Activated T-cell treated with anti-CD3 and anti-CD28 coated beads for 1 hour (primary cell): Measurements from ENCODE around the gene HOXD13.

Experiments used
- DNase-seq: peaks from one replicate; pipeline ENCODE4 v3.0.0-alpha.2; 2020; ENCODE audit warnings: low read depth

The HOXD13 gene

DNA sequence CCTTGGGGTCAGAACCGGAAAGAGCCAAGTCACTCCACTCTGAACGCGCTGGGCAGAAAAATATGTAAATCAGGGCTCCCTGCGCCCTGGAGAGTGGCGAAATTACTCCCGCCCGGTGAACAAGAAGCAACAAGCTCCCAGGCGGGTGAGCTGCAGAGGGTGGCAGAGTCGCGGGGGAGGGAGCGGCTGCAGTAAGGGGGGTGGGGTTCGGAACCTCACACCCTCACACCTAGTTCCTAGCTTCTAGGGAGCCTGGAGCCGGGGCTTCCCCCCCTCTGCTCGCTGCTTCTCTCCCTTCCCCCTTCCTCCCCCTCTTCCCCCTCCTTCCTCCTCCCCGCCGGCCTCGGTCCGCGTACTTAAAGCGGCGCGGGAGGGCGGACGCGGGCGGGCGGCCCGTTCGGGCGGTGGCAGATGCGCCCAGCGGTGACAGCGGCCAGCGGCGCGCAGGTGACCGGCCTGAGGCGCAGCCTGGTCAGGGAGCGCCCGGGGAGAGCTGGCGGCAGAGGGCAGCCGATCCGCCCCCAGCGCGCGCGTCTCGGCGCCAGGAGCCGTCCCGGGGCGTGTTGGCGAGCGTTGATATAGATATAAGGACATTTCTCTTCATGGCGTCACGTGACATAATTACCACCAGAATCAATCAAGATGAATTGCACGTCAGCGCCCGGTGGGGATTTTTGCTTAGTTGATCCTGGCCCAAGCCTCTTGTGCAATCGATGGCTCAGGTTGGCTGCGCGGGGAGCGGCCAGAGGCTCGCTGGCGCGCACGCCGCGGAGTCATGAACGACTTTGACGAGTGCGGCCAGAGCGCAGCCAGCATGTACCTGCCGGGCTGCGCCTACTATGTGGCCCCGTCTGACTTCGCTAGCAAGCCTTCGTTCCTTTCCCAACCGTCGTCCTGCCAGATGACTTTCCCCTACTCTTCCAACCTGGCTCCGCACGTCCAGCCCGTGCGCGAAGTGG lies 14.3 kb downstream of the HOXD13 start, which contains the start of gene HOXD11:
Gene HOXD11 (plus strand): TSS at position 700 of the 959 bp plus-strand sequence. CDS start 76 bp downstream, at position 776.
- no peak for DNase-seq

DNA sequence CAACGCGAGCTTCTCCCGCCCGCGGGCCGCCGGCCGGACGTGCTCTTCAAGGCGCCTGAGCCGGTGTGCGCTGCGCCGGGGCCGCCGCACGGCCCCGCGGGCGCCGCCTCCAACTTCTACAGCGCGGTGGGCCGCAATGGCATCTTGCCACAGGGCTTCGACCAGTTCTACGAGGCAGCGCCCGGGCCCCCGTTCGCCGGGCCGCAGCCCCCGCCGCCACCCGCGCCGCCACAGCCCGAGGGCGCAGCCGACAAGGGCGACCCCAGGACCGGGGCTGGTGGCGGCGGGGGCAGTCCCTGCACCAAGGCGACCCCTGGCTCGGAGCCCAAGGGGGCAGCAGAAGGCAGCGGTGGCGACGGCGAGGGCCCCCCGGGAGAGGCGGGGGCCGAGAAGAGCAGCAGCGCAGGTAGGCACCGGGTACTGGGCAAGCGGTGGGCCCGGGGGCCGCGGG lies 15.2 kb downstream of the HOXD13 start:
- DNase-seq, result no peak

DNA sequence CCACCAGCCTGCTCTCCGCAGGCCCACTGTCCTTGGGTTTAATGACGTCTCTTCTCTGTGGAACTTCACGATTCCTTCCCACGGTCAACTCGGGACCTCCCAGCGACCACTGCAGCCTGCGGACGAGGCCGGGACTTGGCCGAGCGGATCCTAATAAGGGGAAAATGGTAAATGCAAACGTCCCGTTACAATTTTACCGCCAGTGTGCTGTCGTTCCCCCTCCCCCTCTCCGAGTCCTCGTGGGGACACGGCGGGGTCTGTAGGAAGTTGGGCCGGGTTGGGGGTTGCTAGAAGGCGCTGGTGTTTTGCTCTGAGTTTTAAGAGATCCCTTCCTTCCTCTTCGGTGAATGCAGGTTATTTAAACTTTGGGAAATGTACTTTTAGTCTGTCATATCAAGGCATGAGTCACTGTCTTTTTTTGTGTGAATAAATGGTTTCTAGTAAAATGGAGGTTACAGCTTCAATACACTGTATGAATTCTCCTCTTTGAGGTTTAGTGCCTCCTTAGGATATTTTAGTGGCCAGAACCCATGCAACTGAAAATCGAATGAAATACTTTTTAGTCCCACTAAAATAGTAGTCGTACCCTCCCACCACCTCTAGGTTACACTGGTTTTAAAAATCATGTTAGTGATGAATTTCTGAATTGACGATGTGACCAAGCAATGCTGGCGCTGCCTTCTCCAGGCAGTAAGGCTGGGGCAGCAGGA lies 16.8 kb downstream of the HOXD13 start:
- no peak for DNase-seq

DNA sequence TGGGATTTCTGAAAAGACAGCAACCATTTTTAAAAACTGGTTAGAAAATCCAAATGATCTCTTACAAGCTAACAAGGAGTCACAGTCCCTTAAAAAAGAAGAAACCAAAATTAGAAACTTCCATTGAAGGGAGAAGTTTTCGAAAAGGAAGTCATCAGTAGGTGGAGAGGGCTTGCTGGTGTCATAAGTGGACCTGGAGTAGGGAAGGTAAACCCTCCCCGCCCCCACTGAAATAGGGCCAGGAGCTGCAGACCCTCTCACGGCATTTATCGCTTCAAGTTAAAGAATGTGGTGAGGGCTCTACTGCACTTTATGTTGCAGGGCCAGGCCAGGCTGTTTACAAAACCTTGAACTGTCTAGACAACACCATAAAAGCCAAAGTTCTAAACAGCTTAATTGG lies 17.4 kb downstream of the HOXD13 start:
- DNase-seq, result no peak

DNA sequence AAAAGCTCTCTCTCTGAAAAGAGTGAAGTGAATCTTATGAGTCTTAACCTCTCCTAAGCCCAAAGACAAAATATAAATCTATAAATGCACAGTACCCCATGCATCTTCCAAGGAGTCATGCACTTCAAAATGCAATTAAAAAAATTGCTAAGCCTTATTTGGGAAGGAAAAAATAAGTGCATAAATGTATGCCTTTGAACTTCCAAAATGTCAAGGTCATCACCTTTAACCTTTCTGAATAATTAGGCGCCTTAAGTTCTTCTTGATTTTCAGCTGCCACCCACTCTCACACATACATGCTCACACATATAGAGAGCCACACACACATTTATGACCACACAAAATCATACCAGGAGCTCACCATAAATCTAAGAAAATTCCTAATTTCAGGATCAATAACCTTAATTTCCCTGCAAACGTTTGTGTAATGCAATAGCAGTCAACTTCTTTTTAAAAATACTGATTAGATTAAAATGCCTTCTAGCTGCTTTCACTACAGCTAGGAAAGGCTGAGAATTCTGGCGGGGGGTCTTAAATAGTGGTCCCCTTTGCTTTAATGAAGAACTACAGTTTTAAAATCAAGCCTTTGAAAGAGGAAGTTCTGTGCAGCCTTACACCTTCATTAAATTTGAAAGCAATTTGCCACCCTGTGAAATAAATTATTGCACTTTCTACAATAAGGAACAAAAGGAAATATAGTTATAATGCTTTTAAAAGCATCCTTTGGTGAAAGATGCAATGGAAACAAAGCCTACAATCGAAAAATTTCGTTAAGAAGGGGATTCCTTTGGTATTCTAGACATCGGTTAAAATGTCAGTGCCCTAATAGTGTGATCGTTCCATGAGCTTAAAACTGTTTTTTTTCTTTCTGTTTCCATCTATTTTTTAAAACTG lies 18.1 kb downstream of the HOXD13 start:
- no peak for DNase-seq

DNA sequence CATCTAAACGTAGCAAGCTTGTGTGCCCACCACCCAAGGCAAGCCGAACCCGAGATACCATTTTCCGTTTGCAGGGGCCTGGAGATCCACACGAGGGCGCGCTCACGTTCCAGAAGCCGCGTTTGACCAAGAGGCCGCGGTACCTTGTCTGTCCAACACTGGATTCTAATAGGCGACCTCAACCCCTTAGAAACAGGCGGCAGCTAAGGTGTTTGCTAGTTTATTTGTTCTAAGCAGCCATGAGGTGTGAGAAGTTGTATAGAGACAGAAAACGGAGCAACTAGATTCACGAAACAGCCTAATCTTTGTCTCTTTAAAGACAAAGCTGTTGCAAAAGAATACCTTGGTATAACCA lies 18.8 kb downstream of the HOXD13 start:
- DNase-seq, result no peak

DNA sequence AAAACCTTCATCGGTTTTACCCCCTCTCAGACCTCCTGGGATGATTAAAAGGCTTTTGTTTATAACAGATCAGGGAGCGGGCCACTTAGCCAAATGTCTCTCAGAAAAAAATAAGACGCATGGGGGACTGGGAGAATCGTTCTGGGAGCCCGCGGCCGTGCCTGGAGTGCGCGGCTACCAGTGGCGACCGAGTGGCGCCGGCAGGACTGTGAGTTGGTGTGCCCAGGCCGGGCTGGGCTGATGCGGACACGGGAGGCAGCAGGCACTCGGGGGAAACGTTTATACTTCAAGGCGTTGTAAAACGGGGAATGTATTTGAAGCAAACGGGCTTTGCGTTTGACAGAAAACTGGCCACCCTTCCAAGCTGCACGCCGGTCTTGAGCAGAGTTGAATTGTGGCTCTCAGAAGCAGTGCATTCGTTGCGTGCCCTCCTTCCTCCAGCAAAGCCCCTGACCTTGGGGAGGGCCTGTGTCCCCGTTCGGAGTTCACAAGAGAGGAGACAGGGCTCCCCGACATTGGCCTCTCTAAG lies 19.4 kb downstream of the HOXD13 start:
- no peak for DNase-seq

DNA sequence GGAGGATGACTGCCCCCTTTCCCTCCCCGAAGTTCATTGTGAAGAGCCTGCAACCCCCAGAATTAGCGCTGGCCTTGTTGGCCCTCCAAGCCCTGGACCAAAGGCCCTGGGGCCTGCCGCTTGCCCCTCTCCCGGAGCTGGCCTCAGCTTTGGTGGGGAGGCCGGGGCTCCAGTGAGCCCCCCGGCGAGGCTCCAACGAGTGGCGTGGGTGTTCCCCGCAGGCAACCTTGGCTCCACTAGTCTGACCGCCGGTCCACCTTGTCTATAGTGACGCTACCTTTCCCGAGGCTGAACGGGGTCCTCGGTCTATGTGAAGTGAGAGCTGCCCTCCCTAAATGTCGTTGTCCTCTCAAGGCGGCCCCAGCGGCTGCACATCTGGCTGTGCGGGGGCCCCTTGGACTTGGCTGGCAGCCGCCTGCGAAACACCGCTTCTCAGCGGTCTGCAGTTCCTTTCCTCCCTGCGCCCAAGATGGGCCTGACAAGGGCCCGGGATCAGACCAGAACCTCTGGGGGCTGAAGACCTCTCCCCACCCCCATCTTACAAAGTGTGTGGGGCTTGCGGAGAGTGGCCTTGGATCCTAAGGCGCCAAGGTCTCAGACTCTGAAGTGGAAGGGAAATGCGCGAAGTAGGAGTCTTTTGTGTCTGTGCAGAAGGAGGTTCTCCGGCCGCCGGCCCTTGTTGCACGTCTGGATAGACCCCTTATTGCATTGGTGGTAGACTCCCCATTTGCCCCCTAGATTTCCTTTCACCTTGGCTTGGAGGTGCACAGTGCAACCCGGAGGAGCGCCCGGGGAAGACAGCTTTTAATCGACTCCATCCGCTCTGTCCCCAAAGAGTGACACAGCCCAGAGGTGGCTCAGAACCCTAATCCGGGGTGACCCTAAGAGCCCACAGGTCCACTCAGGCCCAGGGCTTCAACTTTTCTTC lies 20.1 kb downstream of the HOXD13 start:
- no peak for DNase-seq

DNA sequence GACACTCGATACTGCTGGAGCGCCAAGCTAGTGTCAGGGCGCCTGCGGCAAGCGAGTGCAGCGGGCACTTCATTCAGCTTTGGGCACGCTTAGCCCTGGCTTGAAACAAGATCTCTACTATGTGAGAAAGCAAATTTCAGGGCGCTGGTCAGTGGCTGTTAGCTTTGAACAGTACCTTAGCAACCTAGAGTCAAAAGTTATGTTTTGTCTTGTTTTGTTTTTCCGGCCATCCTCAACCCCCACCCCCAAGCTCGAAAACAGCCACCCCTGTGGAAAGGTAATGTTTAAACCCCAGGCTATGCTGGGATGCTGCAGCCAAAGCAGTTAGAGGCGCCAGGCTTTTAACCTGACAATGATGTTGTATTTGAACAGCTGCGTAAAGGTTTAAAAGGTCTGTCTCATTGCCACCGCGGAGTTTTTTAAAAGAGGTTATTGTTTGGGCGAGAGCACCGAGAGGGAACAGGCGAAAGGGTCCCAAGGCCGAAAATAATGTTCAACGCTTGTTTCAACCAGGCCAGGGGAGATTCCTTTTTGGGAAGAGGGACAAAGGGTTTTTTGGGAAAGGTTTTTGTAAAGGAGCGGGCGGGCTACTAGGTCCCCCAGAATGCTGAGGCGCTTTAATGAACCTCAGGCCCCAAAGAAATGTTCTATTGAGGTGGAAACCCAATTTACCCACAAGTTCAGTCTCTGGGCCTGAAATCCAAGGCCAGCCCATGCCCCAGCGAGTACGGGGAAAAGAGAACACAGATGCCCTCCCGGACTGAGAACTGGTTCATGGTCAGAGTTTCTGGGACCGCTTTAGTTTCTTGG lies 21.8 kb downstream of the HOXD13 start:
- DNase-seq, result no peak

DNA sequence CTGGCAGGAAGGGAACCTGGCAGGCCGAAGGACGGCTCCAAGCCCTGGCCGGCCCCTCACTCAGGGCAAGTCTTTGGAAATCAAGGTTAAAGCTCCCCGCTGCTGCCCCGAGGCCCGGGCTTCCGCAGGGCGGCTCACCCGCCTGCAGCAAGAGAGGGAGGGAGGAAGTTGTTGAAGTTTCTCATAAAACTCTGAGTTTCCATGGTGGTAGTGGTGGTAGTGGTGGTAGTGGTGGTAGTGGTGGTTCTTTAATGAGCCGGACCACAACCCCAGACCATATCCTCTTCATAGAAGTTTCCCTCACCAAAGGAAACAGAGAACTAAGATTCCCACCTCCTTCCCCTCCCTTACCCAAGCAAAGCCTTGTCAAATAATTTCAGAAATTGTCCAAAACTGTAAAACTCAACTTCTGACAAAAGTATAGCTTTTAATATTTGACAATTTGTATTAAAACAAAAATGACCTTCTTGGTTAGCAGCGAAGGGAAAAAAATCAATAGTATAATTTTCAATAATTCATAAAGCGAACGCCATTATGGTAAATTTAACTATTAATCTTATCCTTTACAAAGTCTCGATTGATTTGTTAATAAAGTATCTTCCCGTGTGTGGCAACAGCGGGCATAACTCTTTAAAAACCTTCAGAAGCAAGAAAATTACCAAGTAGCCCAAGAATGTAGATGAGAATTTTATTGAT lies 22.6 kb downstream of the HOXD13 start:
- no peak for DNase-seq

DNA sequence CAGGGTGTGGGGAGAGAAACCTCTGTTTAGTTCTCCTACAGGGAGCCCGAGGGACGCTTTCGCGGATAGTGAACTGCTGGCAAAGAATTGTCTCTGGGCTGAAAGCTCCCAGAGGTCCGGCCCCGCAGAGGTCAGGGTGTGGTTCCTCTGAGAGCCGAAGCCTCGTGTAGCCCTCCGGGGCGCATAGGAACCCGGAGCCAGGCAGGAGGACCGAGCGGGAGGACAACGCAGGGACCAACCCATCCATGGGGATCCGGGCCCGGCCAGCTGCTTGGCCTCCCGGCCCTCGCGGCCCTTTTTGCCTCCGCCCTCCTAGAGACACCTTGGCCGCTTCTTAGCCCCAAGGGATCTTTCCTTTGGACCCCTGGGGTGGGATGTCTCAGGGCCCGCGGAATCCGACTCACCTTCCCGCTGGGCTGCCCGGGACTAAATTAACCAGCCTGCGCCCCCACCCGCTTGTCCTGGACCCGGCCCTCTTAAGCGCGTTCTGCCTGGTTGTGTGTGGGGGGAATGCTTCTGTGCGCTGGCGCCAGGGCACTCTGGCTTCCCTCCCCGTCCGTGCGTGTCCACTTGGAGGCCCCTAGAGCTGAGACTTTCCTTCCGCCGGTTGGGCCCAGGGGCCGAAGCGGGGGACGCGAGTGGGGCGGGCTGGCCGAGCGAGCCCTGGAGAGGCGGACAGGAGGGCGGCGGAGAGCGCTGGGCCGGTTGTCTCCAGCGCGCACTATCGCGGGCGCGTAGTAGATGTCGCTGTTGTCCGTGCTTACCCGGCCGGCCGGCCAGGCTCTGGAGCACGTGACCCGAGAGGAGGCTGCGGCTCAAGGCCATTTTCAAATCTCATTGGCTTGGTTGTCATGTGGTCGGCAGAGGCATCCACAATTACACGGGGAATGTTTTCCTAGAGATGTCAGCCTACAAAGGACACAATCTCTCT lies 23.6 kb downstream of the HOXD13 start, which contains the start of gene HOXD10:
Gene HOXD10 (plus strand): TSS at position 896 of the 931 bp plus-strand sequence. CDS start 56 bp downstream, outside the sequence.
- DNase-seq, result no peak

DNA sequence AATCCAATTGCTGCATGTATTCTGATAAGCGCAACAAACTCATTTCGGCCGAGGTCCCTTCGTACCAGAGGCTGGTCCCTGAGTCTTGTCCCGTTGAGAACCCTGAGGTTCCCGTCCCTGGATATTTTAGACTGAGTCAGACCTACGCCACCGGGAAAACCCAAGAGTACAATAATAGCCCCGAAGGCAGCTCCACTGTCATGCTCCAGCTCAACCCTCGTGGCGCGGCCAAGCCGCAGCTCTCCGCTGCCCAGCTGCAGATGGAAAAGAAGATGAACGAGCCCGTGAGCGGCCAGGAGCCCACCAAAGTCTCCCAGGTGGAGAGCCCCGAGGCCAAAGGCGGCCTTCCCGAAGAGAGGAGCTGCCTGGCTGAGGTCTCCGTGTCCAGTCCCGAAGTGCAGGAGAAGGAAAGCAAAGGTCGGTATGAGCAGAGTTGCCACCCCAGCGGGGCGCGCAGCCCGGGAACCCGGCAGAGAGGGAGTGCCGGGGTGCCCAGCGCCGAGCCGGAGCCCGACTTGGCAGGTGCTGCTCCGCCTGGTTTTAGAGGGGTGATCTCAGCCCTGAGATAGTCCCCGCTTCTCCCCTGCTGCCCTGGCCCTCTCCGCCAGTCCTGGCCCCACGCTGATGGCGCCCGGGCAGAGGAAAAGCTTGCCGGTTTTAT lies 24.8 kb downstream of the HOXD13 start:
- DNase-seq, result no peak

DNA sequence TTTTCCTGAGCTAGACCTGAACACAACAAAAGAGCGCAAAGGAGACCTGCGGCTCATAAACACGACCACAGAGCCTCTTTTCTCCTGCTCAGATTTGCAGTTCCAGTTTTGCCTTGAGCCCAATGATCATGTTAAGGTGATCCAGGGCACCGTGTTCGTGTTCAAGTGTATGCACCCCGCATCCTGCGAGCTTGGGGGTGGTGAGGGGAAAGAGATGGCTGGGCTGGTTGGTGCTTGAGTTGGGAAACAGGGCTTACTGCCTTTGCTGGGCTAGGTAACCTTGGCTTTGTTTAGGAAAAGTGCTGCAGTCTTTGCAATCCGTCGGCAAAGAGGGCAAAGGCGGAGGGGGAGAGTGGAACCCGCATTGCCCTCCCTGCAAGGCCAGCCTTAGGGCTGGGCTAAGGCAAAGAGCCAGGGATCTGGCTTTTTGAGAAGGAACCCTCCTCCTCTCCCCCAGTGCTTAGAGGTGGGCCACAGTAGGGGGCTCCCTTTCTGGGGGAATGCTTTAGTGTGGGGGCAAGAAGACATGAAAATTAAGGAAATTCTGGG lies 25.4 kb downstream of the HOXD13 start:
- DNase-seq, result no peak

DNA sequence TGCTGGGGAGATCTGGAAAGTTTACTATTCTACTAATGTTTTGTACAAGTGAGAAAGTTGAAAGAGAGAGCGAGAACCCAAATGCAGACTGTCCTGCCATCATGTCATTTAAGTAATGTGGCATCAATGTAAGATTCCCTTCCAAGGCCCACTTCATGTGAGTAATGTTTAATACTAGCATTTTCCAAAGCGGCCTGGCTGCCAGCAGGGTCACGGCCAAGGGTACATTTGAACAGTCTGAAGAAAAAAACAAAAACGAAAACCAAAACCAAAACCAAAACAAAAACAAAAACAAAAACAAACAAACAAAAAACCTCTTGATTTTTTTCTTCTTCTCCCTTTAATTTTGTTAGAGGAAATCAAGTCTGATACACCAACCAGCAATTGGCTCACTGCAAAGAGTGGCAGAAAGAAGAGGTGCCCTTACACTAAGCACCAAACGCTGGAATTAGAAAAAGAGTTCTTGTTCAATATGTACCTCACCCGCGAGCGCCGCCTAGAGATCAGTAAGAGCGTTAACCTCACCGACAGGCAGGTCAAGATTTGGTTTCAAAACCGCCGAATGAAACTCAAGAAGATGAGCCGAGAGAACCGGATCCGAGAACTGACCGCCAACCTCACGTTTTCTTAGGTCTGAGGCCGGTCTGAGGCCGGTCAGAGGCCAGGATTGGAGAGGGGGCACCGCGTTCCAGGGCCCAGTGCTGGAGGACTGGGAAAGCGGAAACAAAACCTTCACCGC lies 26.2 kb downstream of the HOXD13 start:
- no peak for DNase-seq

DNA sequence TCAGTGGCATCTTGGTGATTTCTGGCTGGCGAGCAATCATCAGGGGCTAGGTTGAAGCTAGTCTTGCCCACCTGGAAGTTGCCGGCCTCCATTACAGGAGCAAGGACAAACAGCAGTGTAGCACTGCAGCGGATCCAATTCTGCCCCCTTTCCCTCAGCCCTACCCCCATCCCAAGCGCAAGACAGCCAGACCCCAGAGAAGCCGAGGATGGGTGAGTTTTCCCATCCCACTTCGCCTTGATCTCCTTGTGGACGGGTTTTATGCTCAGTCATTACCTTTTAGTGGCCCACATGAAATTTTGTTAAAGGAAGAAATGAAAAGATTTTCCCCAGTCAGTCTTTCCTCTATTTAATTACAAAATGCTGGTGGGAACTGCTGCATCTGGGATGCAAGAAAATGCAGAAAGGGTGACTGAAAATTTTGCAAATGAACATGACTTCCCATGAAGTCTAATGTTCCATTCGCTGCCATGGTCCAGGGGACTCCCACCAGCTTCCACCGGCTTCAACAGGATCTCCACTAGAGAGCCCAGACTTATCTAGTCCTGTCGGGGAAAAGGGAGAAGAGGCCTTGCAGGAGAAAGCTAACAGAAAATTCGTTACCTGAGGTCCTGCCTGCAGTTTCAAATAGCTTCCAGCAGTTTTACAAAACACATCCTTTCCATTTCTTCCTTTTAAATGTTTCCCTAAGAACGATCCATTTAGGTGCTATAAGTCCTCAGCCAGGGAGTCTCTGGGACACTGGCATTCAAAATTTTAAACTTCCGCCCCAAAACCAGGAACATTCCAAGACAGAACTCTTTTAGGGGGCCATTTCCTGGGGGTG lies 28.1 kb downstream of the HOXD13 start:
- no peak for DNase-seq
